Measurements from ENCODE around the gene SMARCA4.

DNA sequence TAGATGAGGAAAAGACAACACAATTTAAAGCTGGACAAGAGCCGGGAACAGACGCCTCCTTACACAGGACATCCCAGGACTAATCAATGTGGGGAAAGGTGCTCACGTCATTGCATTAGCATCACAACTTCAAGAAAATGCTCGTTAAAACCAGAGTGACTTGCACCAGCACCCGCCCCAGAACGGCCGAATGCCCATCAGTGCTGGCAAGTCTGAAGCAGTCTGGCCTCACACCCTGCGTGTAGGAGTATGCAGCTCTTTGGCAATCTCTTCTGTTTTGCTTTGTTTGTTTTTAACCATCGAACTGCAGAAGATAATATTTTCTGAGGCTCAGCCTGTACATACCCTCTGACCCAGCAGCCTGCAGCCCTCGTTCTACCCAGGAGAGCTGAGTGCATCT lies 83.6 kb downstream of the SMARCA4 start:
- TF ChIP-seq, protein P1, sequence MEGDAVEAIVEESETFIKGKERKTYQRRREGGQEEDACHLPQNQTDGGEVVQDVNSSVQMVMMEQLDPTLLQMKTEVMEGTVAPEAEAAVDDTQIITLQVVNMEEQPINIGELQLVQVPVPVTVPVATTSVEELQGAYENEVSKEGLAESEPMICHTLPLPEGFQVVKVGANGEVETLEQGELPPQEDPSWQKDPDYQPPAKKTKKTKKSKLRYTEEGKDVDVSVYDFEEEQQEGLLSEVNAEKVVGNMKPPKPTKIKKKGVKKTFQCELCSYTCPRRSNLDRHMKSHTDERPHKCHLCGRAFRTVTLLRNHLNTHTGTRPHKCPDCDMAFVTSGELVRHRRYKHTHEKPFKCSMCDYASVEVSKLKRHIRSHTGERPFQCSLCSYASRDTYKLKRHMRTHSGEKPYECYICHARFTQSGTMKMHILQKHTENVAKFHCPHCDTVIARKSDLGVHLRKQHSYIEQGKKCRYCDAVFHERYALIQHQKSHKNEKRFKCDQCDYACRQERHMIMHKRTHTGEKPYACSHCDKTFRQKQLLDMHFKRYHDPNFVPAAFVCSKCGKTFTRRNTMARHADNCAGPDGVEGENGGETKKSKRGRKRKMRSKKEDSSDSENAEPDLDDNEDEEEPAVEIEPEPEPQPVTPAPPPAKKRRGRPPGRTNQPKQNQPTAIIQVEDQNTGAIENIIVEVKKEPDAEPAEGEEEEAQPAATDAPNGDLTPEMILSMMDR (conservative IDR thresholded peaks at IDR 0.05; ENCODE audit: low read length), result no peak
- TF ChIP-seq EZH2phosphoT487 (IDR thresholded peaks at IDR 0.05; ENCODE audit: borderline replicate concordance), result no peak

All from Loucy (cell line).